ENCODE data around the gene TEAD3. TPM values are rescaled to one million over a fixed set of nuclear protein-coding genes. Genes with fewer than 3 reads are reported as not detected.

The TEAD3 gene
- total and polyA plus RNA-seq, 10 of the 15 experiments (the other 5 are each of a cell fraction or from before 2014, with no cell fraction given): 0.02 to 0.28 (median 0.18) TPM; not detected in 5

GRCh38 chr6:35443341-35444030, 53.4 kb downstream of the TEAD3 start:
- Histone ChIP-seq H3K4me1 (ENCODE audit: control insufficient read depth, insufficient read depth, low read length) (no peaks in the 10 kb centered on the region), H4K20me1 (ENCODE audit: control insufficient read depth, insufficient read depth) (no peaks in the 10 kb centered on the region), H3K27ac (ENCODE audit: control insufficient read depth, insufficient read depth) (no peak overlapping the region), H3K79me2 (ENCODE audit: control insufficient read depth, insufficient read depth, low read length) (no peaks in the 10 kb centered on the region), H3K9me3 (replicated peaks; ENCODE audit: control insufficient read depth, insufficient read depth, low read length) (no peaks in the 10 kb centered on the region), H3K4me2 (ENCODE audit: control insufficient read depth, insufficient read depth) (no peak overlapping the region), H3K4me3 (no peak overlapping the region), H2AFZ (ENCODE audit: control insufficient read depth, low read depth, low read length) (no peak overlapping the region), H3K36me3 (ENCODE audit: control insufficient read depth in 2 of 2, insufficient read depth in 2 of 2, low read length in 1 of 2) (no peaks in the 10 kb centered on the region), H3K9ac (ENCODE audit: control insufficient read depth, insufficient read depth, low read length) (no peak overlapping the region), H3K27me3 (replicated peaks in 1 of 2; ENCODE audit: control insufficient read depth in 2 of 2, insufficient read depth in 2 of 2, low read length in 1 of 2) (no peaks in the 10 kb centered on the region)
- no peak for ATAC-seq
- FAIRE-seq: no peak
- BruUV-seq (replicated peaks): no TSS peak
- DNase-seq (ENCODE audit: low read depth, low spot score): no peak
- whole genome bisulfite sequencing (ENCODE audit: insufficient coverage, insufficient replicate concordance, low lambda C conversion rate, missing lambda C conversion rate): 54% methylated on average over 9 of the region's 9 CpGs
- no peak for TF ChIP-seq NRF1 (conservative IDR thresholded peaks at IDR 0.05; ENCODE audit: low read depth, low read length)
- TF ChIP-seq PML (IDR thresholded peaks at IDR 0.05; ENCODE audit: low read length): no peak
- TF ChIP-seq ZZZ3 (IDR thresholded peaks at IDR 0.05; ENCODE audit: control insufficient read depth, insufficient read length, low read depth): no peak
- no peak for TF ChIP-seq ZNF384 (IDR thresholded peaks at IDR 0.05; ENCODE audit: borderline replicate concordance, low read depth, low read length)
- TF ChIP-seq SREBF1 (IDR thresholded peaks at IDR 0.05; ENCODE audit: low read length): no peak
- no peak for TF ChIP-seq JUNB (IDR thresholded peaks at IDR 0.05)
- no peak for TF ChIP-seq ZNF687 (IDR thresholded peaks at IDR 0.05)
- no peak for TF ChIP-seq FOXM1 (IDR thresholded peaks at IDR 0.05; ENCODE audit: low read depth, low read length)
- TF ChIP-seq FOS (IDR thresholded peaks at IDR 0.05; ENCODE audit: borderline replicate concordance, extremely low read depth, insufficient read length): no peak
- no peak for TF ChIP-seq MLLT1 (IDR thresholded peaks at IDR 0.05)
- no peak for TF ChIP-seq PBX3 (IDR thresholded peaks at IDR 0.05; ENCODE audit: insufficient replicate concordance, low read depth, low read length)
- no peak for TF ChIP-seq ETV6 (conservative IDR thresholded peaks at IDR 0.05 in 1 of 2, IDR thresholded peaks at IDR 0.05 in 1 of 2; ENCODE audit: borderline replicate concordance in 1 of 2, low read depth in 1 of 2)
- intact Hi-C loops (cut with micrococcal nuclease; ENCODE audit: unreplicated experiment) (no loop called here), in situ Hi-C loops (cut with MboI) (no loop called here)
- ChIA-PET RAD21 (ENCODE audit: unreplicated experiment) (interaction anchor here (1.6 kb wide), 1 partner anchor 99 kb away, joined by 4 read pairs; no protein-coding TSS in a partner anchor), CTCF (interaction anchor here (0.8 to 0.9 kb wide), 3 partner anchors 14 to 101 kb away, joined by 3 to 4 read pairs (median 4); partner anchors contain the start of genes PPARD and RPL10A), POLR2A (no interaction called here), SMC1A (ENCODE audit: uncharacterized antibody, unreplicated experiment) (interaction anchor here (1.0 to 1.7 kb wide), 3 partner anchors 100 to 148 kb away, joined by 3 to 4 read pairs (median 3); no protein-coding TSS in a partner anchor)

Measured in GM12878 (cell line).